Measurements from ENCODE around the gene SPAG8.

DNA sequence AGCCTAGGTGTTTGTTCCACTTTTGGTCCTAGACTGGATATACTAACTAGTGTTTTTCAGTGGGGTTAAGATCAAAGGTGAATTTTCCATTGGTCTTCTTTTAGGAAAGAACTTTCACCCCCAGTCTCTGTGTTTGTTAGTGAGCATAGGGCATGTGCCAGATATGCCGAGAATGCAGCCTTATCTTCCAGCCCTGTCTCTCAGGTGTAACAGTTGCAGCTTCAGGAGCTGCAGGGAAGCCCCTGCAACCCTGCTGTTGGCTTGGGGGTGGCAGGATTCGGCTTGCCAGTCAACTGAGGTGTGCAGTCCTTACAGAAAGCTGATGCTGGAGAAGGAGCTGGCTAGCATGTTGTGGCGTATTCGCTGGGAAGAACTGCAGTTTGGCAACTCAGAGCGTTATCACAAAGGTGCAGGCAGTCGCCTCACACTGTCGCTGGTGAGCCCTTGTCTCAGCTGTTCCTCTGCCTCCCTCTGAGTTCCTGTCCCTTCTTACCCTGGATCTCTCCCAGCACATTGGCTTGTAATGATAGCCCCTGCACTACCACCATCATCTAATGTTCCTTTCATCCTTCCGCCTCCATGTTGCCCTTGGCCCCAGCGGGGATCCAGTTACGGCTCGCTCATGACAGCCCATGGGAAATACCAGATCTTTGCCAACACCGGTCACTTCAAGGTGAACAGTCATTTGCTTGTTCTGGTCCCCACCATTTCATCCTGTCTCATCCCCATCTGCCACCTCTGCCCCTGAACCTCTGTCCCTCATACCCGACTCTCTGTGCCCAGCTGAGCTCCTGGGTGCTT lies 10.5 kb downstream of the SPAG8 start:
- TF ChIP-seq, protein P1, sequence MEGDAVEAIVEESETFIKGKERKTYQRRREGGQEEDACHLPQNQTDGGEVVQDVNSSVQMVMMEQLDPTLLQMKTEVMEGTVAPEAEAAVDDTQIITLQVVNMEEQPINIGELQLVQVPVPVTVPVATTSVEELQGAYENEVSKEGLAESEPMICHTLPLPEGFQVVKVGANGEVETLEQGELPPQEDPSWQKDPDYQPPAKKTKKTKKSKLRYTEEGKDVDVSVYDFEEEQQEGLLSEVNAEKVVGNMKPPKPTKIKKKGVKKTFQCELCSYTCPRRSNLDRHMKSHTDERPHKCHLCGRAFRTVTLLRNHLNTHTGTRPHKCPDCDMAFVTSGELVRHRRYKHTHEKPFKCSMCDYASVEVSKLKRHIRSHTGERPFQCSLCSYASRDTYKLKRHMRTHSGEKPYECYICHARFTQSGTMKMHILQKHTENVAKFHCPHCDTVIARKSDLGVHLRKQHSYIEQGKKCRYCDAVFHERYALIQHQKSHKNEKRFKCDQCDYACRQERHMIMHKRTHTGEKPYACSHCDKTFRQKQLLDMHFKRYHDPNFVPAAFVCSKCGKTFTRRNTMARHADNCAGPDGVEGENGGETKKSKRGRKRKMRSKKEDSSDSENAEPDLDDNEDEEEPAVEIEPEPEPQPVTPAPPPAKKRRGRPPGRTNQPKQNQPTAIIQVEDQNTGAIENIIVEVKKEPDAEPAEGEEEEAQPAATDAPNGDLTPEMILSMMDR (conservative IDR thresholded peaks at IDR 0.05; ENCODE audit: low read length): no peak
- TF ChIP-seq EZH2phosphoT487 (IDR thresholded peaks at IDR 0.05; ENCODE audit: borderline replicate concordance, low read depth, low read length): no peak
